WTC11 (cell line): Measurements from ENCODE around the gene GPR176. TPM values are rescaled to one million over a fixed set of nuclear protein-coding genes. Genes with fewer than 3 reads are reported as not detected.
A peak's percentile ranks its signal among the peaks of the same experiment; 100 is the strongest.

Experiments
- ATAC-seq: fragments of 200-7000 bp; cut with Tn5 transposase; 2 replicates; pipeline ENCODE4 v1.10.0; 2021; ENCODE audit warnings: mild to moderate bottlenecking, moderate library complexity
- CTCF ChIA-PET: fragments of 300-600 bp; sonication (Branson Sonifier 250); formaldehyde crosslinking; loops from one replicate; lab custom pipeline; 2021; ENCODE audit warnings: antibody characterized with exemption; lab: Charles Lee
- POLR2A ChIA-PET: fragments of 350-600 bp; sonication (Branson Sonifier 250); formaldehyde crosslinking; loops from one replicate; lab custom pipeline; 2021; ENCODE audit warnings: antibody characterized with exemption; lab: Charles Lee
- DNase-seq: peaks from one replicate; pipeline ENCODE4 v3.0.0; 2021; ENCODE audit warnings: low spot score
- H3K27ac Mint-ChIP-seq: 2 replicates; pipeline ENCODE4 v1.8.0; 2021; ENCODE audit warnings: mixed read lengths
- H3K27me3 Mint-ChIP-seq: 2 replicates; pipeline ENCODE4 v1.8.0; 2021; ENCODE audit warnings: low read depth, mild to moderate bottlenecking, moderate library complexity, mixed read lengths
- H3K36me3 Mint-ChIP-seq: 2 replicates; pipeline ENCODE4 v1.8.0; 2021; ENCODE audit warnings: mixed read lengths
- H3K4me1 Mint-ChIP-seq: 2 replicates; pipeline ENCODE4 v1.8.0; 2022; ENCODE audit warnings: mixed read lengths
- H3K4me3 Mint-ChIP-seq: 2 replicates; pipeline ENCODE4 v1.8.0; 2021; ENCODE audit warnings: mild to moderate bottlenecking, moderate library complexity, mixed read lengths
- H3K9me3 Mint-ChIP-seq: 2 replicates; pipeline ENCODE4 v1.8.0; 2021; ENCODE audit warnings: mixed read lengths
- CREB1 ChIP-seq: sonication (generic); formaldehyde crosslinking; IDR thresholded peaks from 2 replicates; pipeline ENCODE4 v1.8.0; 2023; ENCODE audit warnings: mild to moderate bottlenecking, missing genetic modification reagents
- ESRRA ChIP-seq: sonication (generic); formaldehyde crosslinking; IDR thresholded peaks from 2 replicates; pipeline ENCODE4 v1.8.1; 2022; ENCODE audit warnings: mild to moderate bottlenecking, missing genetic modification reagents, borderline replicate concordance
- MYBL2 ChIP-seq: sonication (generic); formaldehyde crosslinking; IDR thresholded peaks from 2 replicates; pipeline ENCODE4 v1.8.1; 2023; ENCODE audit warnings: mild to moderate bottlenecking, moderate library complexity, missing genetic modification reagents
- NR1H2 ChIP-seq: sonication (generic); formaldehyde crosslinking; IDR thresholded peaks from 2 replicates; pipeline ENCODE4 v1.9.0; 2021; ENCODE audit warnings: mild to moderate bottlenecking, moderate library complexity, missing genetic modification reagents
- PRRX2 ChIP-seq: fragments of 250-450 bp; sonication (Bioruptor Pico); IDR thresholded peaks from 2 replicates; pipeline ENCODE4 v1.8.0; 2021; ENCODE audit warnings: mild to moderate bottlenecking
- ZNF219 ChIP-seq: sonication (generic); formaldehyde crosslinking; IDR thresholded peaks from 2 replicates; pipeline ENCODE4 v1.8.0; 2023; ENCODE audit warnings: missing genetic modification reagents, mild to moderate bottlenecking, borderline replicate concordance
- total RNA-seq: library from RNA; stranded (reverse); gene quantifications from 3 replicates; pipeline ENCODE4 v1.2.3, GENCODE V29; 2021
- TF ChIP-seq, protein P1 (sequence below): fragments of 200-600 bp; IDR thresholded peaks from 2 replicates; pipeline ENCODE4 v1.8.0; 2022; ENCODE audit warnings: antibody characterized with exemption
- TF ChIP-seq, protein P2 (sequence below): fragments of 250-450 bp; sonication (Bioruptor Pico); IDR thresholded peaks from 2 replicates; pipeline ENCODE4 v1.9.0; 2021; ENCODE audit warnings: moderate library complexity, mild to moderate bottlenecking, inconsistent platforms, borderline replicate concordance
- TF ChIP-seq, protein P3 (sequence below): sonication (generic); formaldehyde crosslinking; IDR thresholded peaks from 2 replicates; pipeline ENCODE4 v1.8.1; 2023; ENCODE audit warnings: mild to moderate bottlenecking, missing genetic modification reagents, borderline replicate concordance
- TF ChIP-seq, protein P4 (sequence below): sonication (generic); formaldehyde crosslinking; IDR thresholded peaks from 2 replicates; pipeline ENCODE4 v1.8.1; 2023; ENCODE audit warnings: mild to moderate bottlenecking, moderate library complexity, missing genetic modification reagents
- TF ChIP-seq, protein P5 (sequence below): sonication (generic); formaldehyde crosslinking; IDR thresholded peaks from 2 replicates; pipeline ENCODE4 v1.8.1; 2022; ENCODE audit warnings: mild to moderate bottlenecking, moderate library complexity, missing genetic modification reagents
- TF ChIP-seq, protein P6 (sequence below): sonication (generic); formaldehyde crosslinking; IDR thresholded peaks from 2 replicates; pipeline ENCODE4 v1.8.1; 2022; ENCODE audit warnings: low read depth, mild to moderate bottlenecking, moderate library complexity, missing genetic modification reagents, borderline replicate concordance
- TF ChIP-seq, protein P7 (sequence below): sonication (generic); formaldehyde crosslinking; conservative IDR thresholded peaks from 2 replicates; pipeline ENCODE4 v1.8.1; 2023; ENCODE audit warnings: mild to moderate bottlenecking, low read depth, missing genetic modification reagents, moderate library complexity
- TF ChIP-seq, protein P8 (sequence below): fragments of 250-450 bp; sonication (Bioruptor Pico); IDR thresholded peaks from 2 replicates; pipeline ENCODE4 v1.9.0; 2021; ENCODE audit warnings: mild to moderate bottlenecking
- TF ChIP-seq, protein P9 (sequence below): sonication (generic); formaldehyde crosslinking; IDR thresholded peaks from 2 replicates; pipeline ENCODE4 v1.8.0; 2023; ENCODE audit warnings: missing genetic modification reagents

GPR176 gene
- total RNA-seq, 1 experiment from 2014 or later: 117 TPM

DNA sequence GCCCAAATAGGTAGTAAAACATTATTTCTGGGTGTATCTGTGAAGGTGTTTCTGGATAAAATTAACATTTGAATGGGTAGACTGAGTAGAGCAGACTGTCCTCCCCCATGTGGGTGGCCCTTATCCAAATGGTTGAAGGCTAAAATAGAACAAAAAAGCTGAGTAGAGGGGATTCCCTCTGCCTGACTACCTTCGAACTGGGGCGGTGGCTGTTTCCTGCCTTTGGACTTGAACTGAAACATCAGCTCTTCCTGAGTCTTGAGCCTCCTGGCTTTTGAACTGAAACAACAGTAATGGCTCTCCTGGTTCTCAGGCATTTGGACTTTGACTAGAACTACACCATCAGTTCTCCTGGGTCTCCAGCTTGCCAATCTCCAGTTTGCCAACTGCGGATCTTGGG, 4.4 kb upstream of the GPR176 start:
- ChIA-PET CTCF (interaction anchor here (0.9 to 2.4 kb wide), 6 partner anchors 9 to 238 kb away, joined by 4 to 19 read pairs (median 4); partner anchors contain the start of gene EIF2AK4), POLR2A (no interaction called here)
- H3K36me3 Mint-ChIP-seq: no peaks in the 10 kb centered on the region
- H3K4me3 Mint-ChIP-seq: no peak overlapping the region
- no peaks in the 10 kb centered on the region for H3K9me3 Mint-ChIP-seq
- TF ChIP-seq, protein P1, sequence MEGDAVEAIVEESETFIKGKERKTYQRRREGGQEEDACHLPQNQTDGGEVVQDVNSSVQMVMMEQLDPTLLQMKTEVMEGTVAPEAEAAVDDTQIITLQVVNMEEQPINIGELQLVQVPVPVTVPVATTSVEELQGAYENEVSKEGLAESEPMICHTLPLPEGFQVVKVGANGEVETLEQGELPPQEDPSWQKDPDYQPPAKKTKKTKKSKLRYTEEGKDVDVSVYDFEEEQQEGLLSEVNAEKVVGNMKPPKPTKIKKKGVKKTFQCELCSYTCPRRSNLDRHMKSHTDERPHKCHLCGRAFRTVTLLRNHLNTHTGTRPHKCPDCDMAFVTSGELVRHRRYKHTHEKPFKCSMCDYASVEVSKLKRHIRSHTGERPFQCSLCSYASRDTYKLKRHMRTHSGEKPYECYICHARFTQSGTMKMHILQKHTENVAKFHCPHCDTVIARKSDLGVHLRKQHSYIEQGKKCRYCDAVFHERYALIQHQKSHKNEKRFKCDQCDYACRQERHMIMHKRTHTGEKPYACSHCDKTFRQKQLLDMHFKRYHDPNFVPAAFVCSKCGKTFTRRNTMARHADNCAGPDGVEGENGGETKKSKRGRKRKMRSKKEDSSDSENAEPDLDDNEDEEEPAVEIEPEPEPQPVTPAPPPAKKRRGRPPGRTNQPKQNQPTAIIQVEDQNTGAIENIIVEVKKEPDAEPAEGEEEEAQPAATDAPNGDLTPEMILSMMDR: no peak
- TF ChIP-seq NR1H2 (CRISPR knock-in tag) (no peak), PRRX2 (CRISPR knock-in tag) (no peak), CREB1 (CRISPR knock-in tag) (no peak), ESRRA (CRISPR knock-in tag) (no peak)
- TF ChIP-seq, protein P2, sequence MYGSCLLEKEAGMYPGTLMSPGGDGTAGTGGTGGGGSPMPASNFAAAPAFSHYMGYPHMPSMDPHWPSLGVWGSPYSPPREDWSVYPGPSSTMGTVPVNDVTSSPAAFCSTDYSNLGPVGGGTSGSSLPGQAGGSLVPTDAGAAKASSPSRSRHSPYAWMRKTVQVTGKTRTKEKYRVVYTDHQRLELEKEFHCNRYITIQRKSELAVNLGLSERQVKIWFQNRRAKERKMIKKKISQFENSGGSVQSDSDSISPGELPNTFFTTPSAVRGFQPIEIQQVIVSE: no peak
- TF ChIP-seq, protein P3, sequence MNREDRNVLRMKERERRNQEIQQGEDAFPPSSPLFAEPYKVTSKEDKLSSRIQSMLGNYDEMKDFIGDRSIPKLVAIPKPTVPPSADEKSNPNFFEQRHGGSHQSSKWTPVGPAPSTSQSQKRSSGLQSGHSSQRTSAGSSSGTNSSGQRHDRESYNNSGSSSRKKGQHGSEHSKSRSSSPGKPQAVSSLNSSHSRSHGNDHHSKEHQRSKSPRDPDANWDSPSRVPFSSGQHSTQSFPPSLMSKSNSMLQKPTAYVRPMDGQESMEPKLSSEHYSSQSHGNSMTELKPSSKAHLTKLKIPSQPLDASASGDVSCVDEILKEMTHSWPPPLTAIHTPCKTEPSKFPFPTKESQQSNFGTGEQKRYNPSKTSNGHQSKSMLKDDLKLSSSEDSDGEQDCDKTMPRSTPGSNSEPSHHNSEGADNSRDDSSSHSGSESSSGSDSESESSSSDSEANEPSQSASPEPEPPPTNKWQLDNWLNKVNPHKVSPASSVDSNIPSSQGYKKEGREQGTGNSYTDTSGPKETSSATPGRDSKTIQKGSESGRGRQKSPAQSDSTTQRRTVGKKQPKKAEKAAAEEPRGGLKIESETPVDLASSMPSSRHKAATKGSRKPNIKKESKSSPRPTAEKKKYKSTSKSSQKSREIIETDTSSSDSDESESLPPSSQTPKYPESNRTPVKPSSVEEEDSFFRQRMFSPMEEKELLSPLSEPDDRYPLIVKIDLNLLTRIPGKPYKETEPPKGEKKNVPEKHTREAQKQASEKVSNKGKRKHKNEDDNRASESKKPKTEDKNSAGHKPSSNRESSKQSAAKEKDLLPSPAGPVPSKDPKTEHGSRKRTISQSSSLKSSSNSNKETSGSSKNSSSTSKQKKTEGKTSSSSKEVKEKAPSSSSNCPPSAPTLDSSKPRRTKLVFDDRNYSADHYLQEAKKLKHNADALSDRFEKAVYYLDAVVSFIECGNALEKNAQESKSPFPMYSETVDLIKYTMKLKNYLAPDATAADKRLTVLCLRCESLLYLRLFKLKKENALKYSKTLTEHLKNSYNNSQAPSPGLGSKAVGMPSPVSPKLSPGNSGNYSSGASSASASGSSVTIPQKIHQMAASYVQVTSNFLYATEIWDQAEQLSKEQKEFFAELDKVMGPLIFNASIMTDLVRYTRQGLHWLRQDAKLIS (CRISPR knock-in tag): no peak
- TF ChIP-seq, protein P4, sequence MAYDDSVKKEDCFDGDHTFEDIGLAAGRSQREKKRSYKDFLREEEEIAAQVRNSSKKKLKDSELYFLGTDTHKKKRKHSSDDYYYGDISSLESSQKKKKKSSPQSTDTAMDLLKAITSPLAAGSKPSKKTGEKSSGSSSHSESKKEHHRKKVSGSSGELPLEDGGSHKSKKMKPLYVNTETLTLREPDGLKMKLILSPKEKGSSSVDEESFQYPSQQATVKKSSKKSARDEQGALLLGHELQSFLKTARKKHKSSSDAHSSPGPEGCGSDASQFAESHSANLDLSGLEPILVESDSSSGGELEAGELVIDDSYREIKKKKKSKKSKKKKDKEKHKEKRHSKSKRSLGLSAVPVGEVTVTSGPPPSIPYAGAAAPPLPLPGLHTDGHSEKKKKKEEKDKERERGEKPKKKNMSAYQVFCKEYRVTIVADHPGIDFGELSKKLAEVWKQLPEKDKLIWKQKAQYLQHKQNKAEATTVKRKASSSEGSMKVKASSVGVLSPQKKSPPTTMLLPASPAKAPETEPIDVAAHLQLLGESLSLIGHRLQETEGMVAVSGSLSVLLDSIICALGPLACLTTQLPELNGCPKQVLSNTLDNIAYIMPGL: no peak
- TF ChIP-seq, protein P5, sequence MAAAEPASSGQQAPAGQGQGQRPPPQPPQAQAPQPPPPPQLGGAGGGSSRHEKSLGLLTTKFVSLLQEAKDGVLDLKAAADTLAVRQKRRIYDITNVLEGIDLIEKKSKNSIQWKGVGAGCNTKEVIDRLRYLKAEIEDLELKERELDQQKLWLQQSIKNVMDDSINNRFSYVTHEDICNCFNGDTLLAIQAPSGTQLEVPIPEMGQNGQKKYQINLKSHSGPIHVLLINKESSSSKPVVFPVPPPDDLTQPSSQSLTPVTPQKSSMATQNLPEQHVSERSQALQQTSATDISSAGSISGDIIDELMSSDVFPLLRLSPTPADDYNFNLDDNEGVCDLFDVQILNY (CRISPR knock-in tag): no peak
- peak overlapping the region; percentile 85; the same call in 1 of the 2 replicates for H3K27ac Mint-ChIP-seq
- DNase-seq (no peak), ATAC-seq (0 out of 2 replicates have a peak, but pooled peaks have one; percentile 3)
- no peaks in the 10 kb centered on the region for H3K27me3 Mint-ChIP-seq
- H3K4me1 Mint-ChIP-seq: peaks cover 46% of the 10 kb centered on the region

DNA sequence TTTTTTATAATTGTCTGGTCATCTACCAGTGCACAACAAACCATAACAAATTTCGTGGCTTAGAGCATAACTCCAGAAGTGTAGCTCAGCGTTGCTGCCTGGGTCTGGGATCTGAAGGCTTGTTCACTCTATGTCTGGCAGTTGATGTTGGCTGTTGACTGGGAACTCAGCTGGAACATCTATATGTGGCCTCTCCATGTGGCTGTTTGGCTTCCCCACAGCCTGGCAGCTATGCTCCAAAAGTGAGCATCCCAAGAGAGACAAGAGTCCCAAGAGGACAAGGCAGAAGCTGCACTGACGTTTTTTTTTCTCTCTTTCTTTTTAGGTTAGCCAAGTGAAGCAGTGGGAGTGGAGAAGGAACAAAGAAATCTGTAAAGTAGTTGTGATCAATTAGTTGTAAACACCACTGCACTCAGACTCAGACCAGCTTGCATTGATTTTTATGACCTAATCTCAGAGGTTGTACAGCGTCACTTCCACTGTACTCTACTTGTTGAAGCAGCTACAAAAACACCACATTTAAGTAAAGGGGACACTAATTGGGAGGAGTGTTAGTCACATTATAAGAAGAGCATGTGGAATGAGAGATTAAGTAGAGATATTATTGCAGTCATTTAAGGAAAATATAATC, 2.5 kb upstream of the GPR176 start:
- DNase-seq: no peak
- Mint-ChIP-seq H3K27ac (peak overlapping the region; percentile 57), H3K36me3 (peaks cover 13% of the 10 kb centered on the region), H3K4me1 (peaks cover 59% of the 10 kb centered on the region), H3K9me3 (no peaks in the 10 kb centered on the region), H3K4me3 (no peak overlapping the region), H3K27me3 (no peaks in the 10 kb centered on the region)
- POLR2A ChIA-PET: interaction anchor here (0.6 to 1.1 kb wide), 4 partner anchors 11 to 1481 kb away, joined by 3 to 7 read pairs (median 3); partner anchors contain the start of genes EIF2AK4 and THBS1
- no peak for ATAC-seq
- CTCF ChIA-PET: interaction anchor here (1.0 to 1.4 kb wide), 4 partner anchors 11 to 47 kb away, joined by 3 to 7 read pairs (median 5); partner anchors contain the start of gene EIF2AK4
- TF ChIP-seq, protein P6, sequence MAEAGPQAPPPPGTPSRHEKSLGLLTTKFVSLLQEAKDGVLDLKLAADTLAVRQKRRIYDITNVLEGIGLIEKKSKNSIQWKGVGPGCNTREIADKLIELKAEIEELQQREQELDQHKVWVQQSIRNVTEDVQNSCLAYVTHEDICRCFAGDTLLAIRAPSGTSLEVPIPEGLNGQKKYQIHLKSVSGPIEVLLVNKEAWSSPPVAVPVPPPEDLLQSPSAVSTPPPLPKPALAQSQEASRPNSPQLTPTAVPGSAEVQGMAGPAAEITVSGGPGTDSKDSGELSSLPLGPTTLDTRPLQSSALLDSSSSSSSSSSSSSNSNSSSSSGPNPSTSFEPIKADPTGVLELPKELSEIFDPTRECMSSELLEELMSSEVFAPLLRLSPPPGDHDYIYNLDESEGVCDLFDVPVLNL (CRISPR knock-in tag): no peak
- TF ChIP-seq, protein P7, sequence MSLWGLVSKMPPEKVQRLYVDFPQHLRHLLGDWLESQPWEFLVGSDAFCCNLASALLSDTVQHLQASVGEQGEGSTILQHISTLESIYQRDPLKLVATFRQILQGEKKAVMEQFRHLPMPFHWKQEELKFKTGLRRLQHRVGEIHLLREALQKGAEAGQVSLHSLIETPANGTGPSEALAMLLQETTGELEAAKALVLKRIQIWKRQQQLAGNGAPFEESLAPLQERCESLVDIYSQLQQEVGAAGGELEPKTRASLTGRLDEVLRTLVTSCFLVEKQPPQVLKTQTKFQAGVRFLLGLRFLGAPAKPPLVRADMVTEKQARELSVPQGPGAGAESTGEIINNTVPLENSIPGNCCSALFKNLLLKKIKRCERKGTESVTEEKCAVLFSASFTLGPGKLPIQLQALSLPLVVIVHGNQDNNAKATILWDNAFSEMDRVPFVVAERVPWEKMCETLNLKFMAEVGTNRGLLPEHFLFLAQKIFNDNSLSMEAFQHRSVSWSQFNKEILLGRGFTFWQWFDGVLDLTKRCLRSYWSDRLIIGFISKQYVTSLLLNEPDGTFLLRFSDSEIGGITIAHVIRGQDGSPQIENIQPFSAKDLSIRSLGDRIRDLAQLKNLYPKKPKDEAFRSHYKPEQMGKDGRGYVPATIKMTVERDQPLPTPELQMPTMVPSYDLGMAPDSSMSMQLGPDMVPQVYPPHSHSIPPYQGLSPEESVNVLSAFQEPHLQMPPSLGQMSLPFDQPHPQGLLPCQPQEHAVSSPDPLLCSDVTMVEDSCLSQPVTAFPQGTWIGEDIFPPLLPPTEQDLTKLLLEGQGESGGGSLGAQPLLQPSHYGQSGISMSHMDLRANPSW: no peak
- TF ChIP-seq, protein P8, sequence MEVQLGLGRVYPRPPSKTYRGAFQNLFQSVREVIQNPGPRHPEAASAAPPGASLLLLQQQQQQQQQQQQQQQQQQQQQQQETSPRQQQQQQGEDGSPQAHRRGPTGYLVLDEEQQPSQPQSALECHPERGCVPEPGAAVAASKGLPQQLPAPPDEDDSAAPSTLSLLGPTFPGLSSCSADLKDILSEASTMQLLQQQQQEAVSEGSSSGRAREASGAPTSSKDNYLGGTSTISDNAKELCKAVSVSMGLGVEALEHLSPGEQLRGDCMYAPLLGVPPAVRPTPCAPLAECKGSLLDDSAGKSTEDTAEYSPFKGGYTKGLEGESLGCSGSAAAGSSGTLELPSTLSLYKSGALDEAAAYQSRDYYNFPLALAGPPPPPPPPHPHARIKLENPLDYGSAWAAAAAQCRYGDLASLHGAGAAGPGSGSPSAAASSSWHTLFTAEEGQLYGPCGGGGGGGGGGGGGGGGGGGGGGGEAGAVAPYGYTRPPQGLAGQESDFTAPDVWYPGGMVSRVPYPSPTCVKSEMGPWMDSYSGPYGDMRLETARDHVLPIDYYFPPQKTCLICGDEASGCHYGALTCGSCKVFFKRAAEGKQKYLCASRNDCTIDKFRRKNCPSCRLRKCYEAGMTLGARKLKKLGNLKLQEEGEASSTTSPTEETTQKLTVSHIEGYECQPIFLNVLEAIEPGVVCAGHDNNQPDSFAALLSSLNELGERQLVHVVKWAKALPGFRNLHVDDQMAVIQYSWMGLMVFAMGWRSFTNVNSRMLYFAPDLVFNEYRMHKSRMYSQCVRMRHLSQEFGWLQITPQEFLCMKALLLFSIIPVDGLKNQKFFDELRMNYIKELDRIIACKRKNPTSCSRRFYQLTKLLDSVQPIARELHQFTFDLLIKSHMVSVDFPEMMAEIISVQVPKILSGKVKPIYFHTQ (CRISPR knock-in tag): no peak
- no peak for TF ChIP-seq ZNF219 (CRISPR knock-in tag)
- TF ChIP-seq MYBL2 (CRISPR knock-in tag): no peak
- TF ChIP-seq, protein P9, sequence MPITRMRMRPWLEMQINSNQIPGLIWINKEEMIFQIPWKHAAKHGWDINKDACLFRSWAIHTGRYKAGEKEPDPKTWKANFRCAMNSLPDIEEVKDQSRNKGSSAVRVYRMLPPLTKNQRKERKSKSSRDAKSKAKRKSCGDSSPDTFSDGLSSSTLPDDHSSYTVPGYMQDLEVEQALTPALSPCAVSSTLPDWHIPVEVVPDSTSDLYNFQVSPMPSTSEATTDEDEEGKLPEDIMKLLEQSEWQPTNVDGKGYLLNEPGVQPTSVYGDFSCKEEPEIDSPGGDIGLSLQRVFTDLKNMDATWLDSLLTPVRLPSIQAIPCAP: no peak
